Measurements from ENCODE around the gene TCAP.

Gene TCAP

DNA sequence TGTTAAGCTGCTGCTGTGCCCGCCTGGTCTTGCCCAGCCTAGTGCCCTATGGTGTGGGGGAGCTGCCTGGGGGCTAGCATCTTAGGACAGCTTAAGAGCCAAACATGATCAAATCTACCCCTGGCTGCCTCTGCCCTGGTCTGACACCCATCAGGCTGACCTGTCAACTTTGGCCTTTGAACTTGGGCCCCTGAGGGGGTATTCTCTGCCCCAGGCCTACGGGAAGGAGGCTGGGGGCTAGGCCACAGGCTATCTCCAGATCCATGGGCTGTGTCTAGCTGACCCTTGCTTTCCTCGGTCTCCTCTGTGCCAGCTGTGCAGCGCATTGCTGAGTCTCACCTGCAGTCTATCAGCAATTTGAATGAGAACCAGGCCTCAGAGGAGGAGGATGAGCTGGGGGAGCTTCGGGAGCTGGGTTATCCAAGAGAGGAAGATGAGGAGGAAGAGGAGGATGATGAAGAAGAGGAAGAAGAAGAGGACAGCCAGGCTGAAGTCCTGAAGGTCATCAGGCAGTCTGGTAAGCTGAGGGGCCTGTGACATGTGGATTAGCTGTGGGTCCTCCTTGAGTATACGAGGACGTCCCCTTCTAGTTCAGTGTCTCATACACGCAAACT lies 31.5 kb upstream of the TCAP start:
- no peak overlapping the region for H3K4me3 Mint-ChIP-seq
- no peaks in the 10 kb centered on the region for H3K36me3 Mint-ChIP-seq (ENCODE audit: low read depth)
- no peak for TF ChIP-seq CTCF (IDR thresholded peaks at IDR 0.05; ENCODE audit: unreplicated experiment in 3 of 3)
- H3K27ac Mint-ChIP-seq, result no peak overlapping the region
- H3K4me1 Mint-ChIP-seq, result peaks cover 32% of the 10 kb centered on the region
- peaks cover 32% of the 10 kb centered on the region for H3K27me3 Mint-ChIP-seq (ENCODE audit: low read depth)
- no peaks in the 10 kb centered on the region for H3K9me3 Mint-ChIP-seq

- TF ChIP-seq CTCF (IDR thresholded peaks at IDR 0.05; ENCODE audit: unreplicated experiment in 3 of 3), result peak; percentile 73 to 77 (median 73)
- H3K4me3 Mint-ChIP-seq, result peak overlapping the region; percentile 16 to 72 (median 61)
- H3K27me3 Mint-ChIP-seq (ENCODE audit: low read depth), result peaks cover 25% of the 10 kb centered on the region
- H3K27ac Mint-ChIP-seq, result peak overlapping the region; percentile 8 to 83 (median 54)
- no peaks in the 10 kb centered on the region for H3K36me3 Mint-ChIP-seq (ENCODE audit: low read depth)
- H3K4me1 Mint-ChIP-seq, result peaks cover 39% of the 10 kb centered on the region
- no peaks in the 10 kb centered on the region for H3K9me3 Mint-ChIP-seq
These were observed 30.7 kb upstream of the TCAP start for GRCh38 chr17:39634384-39634871.

DNA sequence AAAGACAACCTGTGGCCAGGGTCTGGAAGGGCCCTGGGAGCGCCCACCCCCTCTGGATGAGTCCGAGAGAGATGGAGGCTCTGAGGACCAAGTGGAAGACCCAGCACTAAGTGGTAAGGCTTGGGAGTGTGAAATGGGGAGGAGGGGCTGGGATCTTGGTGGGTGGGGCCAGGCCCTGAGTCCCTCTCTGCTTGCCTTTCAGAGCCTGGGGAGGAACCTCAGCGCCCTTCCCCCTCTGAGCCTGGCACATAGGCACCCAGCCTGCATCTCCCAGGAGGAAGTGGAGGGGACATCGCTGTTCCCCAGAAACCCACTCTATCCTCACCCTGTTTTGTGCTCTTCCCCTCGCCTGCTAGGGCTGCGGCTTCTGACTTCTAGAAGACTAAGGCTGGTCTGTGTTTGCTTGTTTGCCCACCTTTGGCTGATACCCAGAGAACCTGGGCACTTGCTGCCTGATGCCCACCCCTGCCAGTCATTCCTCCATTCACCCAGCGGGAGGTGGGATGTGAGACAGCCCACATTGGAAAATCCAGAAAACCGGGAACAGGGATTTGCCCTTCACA lies 29.5 kb upstream of the TCAP start:
- Mint-ChIP-seq H3K27ac (peak overlapping the region in 1 of 3 experiments; percentile 90), H3K27me3 (ENCODE audit: low read depth) (peaks cover 16% of the 10 kb centered on the region), H3K4me1 (peaks cover 40% of the 10 kb centered on the region), H3K9me3 (no peaks in the 10 kb centered on the region), H3K4me3 (peak overlapping the region; percentile 68 to 94 (median 93)), H3K36me3 (ENCODE audit: low read depth) (no peaks in the 10 kb centered on the region)
- TF ChIP-seq CTCF (IDR thresholded peaks at IDR 0.05; ENCODE audit: unreplicated experiment in 3 of 3), result no peak

DNA sequence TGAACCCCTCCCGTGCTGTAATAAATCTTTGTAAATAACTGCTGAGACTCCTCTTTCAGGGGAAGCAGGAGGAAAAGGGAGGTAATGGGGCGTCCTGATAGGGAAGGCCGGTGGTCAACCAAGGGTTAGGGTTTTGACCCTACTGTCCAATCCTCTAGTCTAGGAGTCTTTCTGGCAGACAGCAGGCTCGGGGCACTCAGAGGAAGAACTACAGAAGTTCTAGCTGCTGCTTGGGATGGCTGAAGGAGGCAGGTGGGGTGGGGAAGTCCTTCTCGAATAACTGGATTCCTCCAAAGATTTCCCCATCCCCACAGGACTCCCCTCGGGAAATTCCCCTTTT lies 28.6 kb upstream of the TCAP start:
- no peak for TF ChIP-seq CTCF (IDR thresholded peaks at IDR 0.05; ENCODE audit: unreplicated experiment in 3 of 3)
- no peaks in the 10 kb centered on the region for H3K36me3 Mint-ChIP-seq (ENCODE audit: low read depth)

DNA sequence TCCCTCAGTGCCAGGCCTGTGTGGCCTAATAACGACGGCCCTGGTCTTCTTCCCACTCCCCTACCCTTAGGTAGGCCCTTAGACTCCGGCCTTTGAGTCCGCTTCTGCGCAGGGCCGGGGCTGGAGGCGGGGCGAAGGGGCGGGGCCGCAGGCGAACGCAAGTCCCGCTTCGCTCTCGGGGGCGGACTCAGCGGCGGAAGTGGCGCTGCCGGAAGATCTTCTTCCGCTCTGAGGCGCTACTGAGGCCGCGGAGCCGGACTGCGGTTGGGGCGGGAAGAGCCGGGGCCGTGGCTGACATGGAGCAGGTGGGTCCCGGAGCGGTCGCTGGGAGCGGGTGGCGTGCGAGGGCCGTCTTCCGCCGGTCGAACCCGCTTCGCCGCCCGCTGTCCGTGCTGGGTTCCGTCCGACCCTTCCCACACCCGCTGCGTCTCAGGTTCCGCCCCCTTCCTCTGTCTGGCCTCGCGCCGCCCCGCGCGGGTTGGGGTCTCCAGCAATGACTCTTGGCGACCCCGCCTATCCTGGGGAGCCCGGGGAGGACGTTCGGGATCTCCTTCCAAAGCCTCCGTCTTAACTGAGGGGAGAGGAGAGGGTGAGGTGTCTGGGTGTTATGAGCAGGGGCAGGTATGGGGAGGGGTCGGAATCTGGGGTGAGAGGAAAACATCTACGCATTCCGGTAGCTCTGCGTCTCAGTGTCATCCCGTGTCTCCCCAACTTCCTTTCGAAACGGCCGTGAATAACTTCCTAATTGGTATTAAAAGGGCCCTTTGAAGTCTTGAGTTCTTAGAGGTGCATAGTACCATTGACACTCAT lies 28.0 kb upstream of the TCAP start, which contains the start of gene STARD3:
STARD3 (plus strand) TSS at position 218 of the 810 bp plus-strand sequence. CDS start 16,388 bp downstream, outside the sequence.
- H3K9me3 Mint-ChIP-seq, result no peaks in the 10 kb centered on the region
- H3K4me3 Mint-ChIP-seq, result peak within 1 kb of the TSS; percentile 93 to 94 (median 93)
- TF ChIP-seq CTCF (IDR thresholded peaks at IDR 0.05; ENCODE audit: unreplicated experiment in 3 of 3), result peak in 2 of 3 experiments; percentile 9 to 29
- H3K27ac Mint-ChIP-seq, result peak within 1 kb of the TSS; percentile 70 to 90 (median 88)
- peaks cover 4% of the 10 kb centered on the region for H3K27me3 Mint-ChIP-seq (ENCODE audit: low read depth)
- peaks cover 36% of the 10 kb centered on the region for H3K4me1 Mint-ChIP-seq
- H3K36me3 Mint-ChIP-seq (ENCODE audit: low read depth), result no peaks in the 10 kb centered on the region

More for the DNA sequence above, 28.6 kb upstream of the TCAP start:
- no peaks in the 10 kb centered on the region for H3K9me3 Mint-ChIP-seq
- H3K4me1 Mint-ChIP-seq, result peaks cover 36% of the 10 kb centered on the region
- H3K4me3 Mint-ChIP-seq, result peak overlapping the region; percentile 93 to 94 (median 93)
- H3K27ac Mint-ChIP-seq, result peak overlapping the region; percentile 70 to 90 (median 88)
- peaks cover 9% of the 10 kb centered on the region for H3K27me3 Mint-ChIP-seq (ENCODE audit: low read depth)

Measured in nephron (organoid).